ENCODE results near the gene NUBPL.
"Not testable (repeated sequence)": the region's sequence is repeated elsewhere in the genome, so short reads cannot be mapped to it uniquely, and the experiment has no call there.

NUBPL gene

DNA sequence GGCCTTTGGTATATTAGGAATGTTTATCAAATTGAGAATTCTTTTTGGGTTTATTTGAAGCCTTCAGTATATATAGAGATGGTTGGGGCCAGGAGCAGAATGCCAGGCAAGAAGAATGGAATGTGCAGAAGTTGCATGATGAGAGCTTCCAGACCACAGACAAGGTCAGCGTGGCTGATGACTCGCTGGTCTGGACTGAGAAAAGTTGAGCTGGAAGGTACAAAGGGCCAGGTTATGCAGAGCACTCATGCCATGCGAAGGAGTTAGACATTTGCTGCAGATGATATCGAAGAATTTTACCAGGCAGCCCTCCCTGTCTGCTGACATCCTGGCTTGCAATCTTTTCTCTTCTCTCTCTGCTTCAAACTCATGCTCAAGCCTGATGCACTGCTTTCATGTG, 319.7 kb downstream of the NUBPL start:
- DNase-seq (ENCODE audit: low spot score): peak; percentile 86

DNA sequence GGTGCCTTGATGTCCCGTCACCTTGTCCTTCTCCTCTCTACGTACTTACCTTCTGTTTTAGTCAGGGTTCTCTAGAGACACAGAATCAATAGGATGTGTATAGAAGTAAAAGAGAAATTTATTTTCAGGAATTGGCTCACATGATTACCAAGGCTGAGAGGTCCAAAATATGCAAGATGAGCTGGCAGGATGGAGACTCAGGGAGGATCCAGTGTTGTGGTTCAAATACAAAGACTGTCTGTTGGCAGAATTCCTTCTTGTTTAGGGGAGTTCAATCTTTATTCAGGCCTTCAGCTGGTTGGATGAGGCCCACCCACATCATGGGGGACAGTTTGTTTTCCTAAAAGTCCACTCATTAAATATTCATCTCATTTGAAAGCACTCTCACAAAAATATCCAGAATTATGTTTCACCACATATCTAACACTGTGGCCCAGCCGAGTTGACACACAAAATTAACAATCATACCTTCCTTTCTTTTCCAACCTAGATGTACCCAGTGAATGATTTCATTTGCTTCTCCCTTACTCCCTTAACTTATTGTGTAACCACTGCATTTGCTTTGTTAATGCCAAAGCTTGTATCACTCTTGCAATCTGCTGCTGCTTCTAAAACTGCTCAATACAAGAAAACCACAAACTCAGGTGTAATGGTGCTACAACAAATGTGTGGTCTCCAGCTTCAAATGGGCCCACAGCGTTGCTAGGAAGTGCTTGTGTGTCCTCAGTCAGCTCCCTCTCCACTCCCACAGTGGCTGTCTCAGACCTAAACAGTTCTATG, 320.5 kb downstream of the NUBPL start:
- no peak for DNase-seq (ENCODE audit: low spot score)

DNA sequence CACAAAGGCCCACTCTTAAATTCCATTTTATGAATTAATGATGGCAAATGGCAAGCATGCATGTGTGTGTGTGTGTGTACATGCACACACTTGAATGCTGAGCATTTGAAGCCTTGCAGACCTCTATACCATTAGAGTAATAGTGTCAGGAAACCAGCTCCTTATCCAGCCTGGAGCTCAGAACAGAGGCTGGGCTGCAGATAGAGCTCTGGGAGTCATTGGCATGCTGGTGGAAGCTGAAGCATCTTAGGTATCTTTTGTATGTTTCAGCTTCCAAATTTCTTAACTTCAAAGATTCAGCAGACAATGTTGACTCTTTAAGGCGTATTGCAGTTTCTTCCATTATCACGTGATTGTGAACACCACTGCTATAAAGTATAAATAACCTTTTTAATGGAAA, 323.0 kb downstream of the NUBPL start:
- DNase-seq (ENCODE audit: low spot score): no peak

DNA sequence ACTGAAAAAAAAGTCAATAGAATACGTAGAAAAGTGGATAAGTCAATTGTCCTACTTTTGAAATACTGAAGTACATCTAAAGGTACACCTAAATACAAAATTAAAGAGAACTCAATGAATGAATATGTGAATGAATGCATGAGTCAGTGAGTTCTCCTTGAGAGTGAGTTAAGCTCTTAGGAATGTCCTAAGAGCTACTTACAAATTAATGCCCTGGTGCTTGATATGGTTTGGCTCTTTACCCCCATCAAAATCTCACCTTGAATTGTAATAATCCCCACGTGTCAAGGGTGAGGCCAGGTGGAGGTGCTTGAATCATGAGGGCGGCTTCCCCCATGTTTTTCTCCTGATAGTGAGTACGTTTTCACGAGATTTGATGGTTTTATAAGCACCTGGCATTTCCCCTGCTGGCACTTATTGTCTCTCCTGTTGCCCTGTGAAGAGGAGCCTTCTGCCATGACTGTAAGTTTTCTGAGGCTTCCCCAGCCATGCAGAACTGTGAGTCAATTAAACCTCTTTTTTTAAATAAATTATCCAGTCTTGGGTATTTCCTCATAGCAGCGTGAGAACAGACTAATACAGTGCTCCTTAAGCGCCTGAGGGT, 323.7 kb downstream of the NUBPL start:
- no peak for DNase-seq (ENCODE audit: low spot score)

DNA sequence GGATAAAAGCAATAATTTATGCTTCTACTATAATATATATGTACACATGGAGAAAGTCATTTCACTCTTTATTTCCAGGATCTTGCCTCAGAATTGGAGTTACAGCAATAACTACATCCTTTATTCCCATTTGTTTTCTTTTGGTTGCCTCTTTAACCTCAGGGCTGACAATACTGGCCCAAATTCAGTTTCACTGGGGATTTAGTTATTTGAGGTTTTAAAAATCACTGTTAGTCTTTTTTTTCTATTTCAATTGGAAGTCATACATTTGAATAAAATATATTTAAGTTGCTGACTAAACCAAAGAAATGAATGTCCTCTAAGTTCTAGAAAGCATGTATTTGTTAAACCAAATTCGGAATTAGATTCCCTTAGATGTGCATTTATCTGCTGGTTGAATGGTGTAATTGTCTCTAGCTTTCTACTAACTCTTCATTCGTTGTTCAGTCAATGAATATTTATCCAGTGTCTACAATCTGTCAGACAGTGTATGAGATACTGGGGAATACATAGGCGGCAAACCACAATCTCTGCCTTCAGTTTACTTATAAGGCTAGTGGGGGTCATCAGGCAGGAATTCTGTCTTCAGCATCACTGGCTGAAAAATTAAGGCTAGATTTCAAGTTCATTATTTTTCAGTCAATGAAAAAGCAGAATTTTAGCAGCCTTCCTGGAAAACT, 325.1 kb downstream of the NUBPL start:
- peak; percentile 88 for DNase-seq (ENCODE audit: low spot score)

DNA sequence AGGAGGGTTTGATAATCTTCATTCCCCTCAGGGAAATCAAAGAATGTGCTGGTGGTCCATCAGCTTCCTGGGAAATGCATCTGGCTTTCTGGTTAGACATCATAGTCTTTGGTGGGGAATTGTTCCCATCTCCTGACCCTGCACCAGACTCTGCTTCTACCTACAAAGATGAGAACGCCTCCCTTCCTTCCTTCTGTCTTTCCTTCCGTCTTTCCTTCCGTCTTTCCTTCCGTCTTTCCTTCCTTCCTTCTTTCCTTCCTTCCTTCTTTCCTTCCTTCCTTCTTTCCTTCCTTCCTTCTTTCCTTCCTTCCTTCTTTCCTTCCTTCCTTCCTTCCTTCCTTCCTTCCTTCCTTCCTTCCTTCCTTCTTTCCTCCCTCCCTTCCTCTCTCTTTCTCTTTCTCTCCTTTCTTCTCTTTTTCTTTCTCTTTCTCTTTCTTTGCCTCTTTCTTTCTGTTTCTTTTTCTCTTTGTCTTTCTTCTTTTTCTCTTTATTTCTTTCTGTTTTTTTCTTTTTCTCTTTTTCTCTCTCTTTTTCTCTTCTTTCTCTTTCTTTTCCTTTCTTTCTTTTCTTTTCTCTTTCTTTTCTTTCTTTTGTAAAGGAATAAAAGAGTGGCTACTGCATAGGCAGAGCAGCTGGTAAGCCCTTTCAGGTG, 326.9 kb downstream of the NUBPL start:
- DNase-seq (ENCODE audit: low spot score): no peak

DNA sequence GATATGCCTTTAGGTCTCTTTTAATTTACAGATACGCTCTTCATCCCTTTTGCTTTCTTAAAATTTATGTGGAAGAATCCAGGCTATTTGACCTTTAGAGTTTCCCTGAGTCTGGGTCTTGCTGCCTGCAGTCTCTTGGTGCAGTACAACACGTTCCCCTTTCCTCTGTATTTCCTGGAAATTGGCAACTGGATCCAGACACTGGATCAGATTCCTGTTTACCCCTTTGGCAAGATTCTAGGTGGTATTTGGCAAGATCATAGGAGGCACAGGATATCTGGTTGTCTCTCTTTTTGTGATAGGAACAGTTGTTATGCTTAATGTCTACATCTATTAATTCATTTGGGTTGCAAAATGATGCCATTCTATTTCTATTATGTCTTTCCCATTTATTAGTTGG, 328.1 kb downstream of the NUBPL start:
- DNase-seq (ENCODE audit: low spot score): no peak

DNA sequence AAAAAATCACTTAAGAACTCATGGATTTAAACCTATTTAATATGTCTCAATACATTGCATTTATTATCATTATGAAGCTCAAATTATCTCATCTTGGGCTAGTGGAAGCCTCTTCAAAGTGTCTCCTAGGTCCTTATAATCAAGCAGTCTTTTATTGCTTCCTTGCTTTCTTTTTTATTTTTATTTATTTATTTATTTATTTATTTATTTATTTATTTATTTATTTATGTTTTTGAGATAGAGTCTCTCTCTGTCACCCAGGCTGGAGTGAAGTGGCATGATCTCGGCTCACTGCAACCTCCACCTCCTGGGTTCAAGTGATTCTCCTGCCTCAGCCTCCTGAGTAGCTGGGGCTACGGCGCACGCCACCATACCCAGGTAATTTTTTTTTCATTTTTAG, 329.0 kb downstream of the NUBPL start:
- not testable (repeated sequence) for DNase-seq (ENCODE audit: low spot score)

DNA sequence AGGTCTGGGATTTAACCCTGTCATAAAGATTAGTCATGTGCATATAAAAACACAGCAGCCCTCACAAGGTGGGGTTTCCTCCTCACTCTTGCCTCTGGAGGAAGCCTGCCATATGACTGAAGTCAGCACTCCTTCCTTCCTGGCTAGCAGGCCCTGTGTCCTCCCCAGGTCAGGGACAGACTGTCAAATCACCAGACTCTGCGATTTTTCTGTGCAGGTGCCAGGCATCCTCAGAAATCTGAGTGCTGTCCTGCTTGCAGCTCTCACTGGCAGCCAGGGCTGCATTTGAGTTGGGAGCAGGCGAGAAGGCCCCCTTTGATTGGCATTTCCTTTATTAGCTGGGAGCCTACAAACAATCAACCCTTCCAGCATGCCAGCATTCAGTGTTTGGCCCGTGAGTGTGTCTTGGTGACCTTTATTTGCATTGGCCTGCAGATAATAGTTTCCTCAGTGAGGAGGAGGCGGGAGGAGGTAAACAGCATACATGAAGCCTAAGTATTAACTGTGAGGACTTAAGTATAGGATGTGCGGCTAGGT, 332.1 kb downstream of the NUBPL start:
- DNase-seq (ENCODE audit: low spot score): no peak

DNA sequence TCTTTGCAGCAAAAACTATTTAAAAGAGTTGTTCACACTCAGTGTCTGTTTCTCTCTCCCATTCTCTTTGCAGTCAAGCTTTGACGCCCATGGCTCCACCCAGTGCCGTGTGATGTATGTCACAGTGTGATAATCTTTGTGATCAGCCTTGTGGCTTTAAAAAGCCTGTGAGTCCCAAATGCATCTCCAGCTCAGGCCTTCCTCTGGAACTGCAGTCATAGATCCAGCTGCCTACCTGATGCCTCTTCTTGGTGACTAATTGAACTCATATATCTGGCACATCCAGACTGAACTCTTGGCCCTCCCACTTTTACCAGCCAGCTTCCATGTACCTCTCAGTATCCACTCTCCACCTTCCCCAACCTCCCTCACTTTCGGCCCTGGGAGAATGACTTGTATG, 333.1 kb downstream of the NUBPL start:
- no peak for DNase-seq (ENCODE audit: low spot score)

DNA sequence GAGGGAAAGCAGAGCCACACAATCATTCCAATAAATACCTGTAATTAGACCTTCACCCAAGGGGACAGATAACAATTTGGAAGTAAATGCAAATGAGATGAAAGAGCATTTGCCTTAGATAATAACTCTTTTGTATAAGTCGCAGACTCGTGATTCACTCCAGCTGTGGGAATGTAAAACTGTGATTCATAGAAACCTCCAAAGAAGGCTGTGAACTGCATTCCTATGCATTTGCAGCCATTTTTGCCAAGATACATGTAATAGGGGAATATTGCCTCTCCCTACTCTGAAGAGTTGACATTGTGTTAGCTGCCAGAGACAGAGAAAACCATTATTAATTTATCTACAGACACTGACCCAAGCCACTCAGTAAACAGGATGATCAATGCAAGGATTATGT, 334.0 kb downstream of the NUBPL start:
- DNase-seq (ENCODE audit: low spot score): peak; percentile 80

DNA sequence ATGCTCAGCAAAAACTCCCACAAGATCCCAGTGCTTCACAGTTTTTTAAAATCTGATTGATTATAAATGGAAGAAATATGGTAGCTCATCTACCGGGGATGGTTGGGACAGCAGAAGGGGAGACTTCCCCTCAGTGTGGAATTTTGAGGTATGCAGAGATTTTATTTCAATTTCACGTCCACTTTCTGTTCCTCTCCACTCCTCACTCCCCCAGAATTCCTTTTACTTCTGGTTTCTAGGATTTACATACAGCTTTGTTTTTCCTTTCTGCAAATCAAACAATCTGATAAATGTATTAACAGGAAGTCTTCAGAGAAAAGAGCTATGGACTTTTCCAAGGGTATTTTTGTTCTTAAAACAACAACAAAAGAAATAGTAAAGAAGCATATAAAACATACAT, 334.4 kb downstream of the NUBPL start:
- no peak for DNase-seq (ENCODE audit: low spot score)

DNA sequence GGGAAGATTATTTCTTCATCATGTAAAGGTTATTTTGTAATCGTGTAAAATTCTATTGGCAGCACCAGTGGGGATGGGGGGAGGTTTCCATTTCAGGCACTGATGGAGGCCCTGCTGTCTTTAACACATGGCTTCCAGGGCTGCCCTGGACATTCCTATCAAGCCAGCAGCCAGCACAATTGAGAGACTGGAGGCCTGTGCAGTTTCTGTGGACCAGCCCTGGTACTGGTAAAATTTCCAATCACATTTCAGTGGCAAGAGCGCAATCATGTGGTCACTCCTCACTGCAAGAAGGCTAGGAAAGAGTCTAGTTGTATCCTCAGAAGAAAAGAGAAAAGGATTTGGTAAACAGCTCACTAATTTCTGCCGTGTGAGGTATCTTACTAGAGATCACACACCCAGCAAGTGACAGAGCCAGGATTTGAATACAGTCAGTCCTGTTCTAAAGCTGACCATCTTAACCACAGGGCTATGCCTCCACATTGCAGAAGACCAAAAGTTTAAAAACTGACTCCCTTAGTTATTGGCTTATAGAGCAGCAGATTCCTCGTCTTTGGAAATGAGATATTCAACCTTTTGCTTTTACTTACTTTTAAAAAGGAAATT, 336.5 kb downstream of the NUBPL start:
- DNase-seq (ENCODE audit: low spot score): no peak

DNA sequence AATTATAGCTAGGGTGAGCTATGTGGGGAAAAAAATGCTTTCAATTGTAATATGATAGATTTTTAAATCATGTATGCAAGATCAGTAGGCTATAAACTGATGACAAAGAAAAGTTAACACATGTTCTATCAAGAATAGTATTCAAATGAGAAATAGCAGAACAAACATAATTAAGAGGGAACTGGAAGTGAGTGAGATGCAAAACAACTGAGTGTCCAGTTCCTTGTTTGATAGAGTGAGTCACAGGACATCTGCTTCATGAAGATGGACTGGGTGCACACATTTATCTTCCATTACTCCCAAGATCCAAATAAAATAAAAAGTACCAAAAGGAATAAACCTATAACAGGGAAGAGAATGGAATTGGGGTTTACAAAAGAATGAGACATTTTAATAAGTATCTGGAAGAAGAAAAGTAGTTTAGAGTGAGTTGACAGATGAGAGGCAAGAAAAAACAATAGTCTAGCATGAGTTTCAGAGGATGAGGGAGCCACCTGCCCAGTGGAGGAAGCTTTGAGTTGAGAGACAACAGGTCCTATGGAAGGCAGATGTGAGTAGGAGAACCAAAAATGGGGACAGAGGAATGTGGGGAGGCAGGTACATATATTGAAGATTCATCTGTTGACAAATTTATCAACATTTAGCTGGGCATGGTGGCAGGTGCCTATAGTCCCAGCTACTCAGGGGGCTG, 337.8 kb downstream of the NUBPL start:
- DNase-seq (ENCODE audit: low spot score): no peak

DNA sequence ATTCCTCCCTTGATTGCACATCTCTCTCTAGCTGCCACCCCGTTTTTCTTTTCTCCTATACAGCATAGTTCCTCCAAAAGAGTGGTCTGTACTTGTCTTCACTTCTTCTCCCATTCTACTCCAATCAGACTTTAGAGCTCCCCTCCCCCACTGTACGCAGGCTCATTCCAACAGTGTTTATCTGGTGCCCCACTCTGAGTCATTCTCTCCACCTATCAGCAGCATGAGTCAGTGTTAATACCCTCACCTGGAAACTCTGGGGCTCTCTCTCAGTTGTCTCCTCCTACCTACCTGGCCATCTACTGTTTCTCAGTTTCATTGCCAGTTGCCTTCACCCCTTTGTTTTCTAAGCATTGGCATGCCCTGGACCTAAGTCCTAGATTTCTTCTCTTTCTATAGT, 340.8 kb downstream of the NUBPL start:
- DNase-seq (ENCODE audit: low spot score): no peak

DNA sequence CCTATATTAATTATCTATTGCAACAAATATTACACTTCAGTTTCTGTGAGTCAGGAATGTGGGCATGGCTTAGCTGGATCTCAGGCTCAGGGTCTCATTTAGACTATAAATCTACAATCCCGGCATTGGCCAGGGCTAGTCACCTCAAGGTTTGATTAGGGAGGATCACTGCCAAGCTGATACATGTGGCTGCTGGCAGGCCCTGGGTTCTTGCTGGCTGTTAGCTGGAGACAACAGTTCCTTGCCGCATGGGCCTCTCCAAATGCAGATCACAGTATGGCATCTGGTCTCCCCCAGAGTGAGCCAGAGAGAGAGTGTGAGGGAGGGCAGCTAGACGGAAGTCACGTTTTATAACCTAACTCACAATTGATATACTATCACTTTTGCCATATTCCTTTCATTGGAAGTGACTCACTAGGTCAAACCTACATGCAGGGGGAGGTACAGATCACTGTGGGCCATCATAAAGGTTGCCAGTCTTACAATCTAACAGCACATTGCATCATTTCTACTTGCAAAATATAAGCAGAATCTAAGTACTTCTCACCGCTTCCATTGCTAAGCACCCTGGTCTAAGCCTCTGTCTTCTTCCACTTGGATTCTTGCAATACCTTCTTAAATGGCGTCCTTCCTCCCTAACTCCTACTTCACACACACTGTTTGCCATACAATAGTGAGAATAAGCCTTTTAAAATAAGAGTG, 341.9 kb downstream of the NUBPL start:
- DNase-seq (ENCODE audit: low spot score): no peak

DNA sequence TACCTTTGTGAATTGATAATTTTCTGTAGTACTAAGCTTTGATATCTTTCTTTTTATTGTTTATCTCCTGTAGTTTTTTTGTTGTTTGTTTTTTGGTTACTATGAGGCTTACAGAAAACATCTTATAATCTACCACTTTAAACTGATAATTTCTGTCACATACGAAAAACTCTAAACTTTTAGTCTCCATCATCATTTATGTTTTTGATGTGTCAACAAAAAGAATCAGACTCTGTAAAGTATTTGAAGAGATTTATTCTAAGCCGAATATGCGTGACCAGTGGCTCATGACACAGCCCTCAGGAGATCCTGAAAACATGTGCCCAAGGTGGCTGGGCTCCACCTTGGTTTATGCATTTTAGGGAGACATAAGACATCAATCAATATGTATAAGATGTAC, 348.8 kb downstream of the NUBPL start:
- DNase-seq (ENCODE audit: low spot score): no peak
